ENCODE data around the gene HTR2C.
"Not testable (repeated sequence)": the region's sequence is repeated elsewhere in the genome, so short reads cannot be mapped to it uniquely, and the experiment has no call there.

The HTR2C gene

DNA sequence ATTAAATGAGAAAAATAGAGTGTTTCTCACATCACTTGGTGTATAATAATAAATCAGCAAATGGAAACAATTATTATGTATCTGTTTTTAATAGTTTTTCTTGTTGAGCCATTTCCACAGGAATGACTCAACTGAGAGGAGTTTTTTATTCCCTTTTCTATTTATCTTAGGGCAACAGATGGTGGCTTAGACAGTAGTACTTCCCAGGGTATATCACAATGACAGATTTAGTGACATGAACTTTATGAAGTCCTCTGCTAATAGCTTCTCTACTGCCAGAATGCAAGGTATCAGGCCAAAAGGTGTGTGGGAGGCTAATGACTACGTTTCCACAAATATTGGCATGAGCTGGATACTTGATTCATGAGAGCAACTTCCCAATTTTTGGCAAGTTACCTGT lies 126.7 kb downstream of the HTR2C start:
- DNase-seq (ENCODE audit: low spot score), result no peak

DNA sequence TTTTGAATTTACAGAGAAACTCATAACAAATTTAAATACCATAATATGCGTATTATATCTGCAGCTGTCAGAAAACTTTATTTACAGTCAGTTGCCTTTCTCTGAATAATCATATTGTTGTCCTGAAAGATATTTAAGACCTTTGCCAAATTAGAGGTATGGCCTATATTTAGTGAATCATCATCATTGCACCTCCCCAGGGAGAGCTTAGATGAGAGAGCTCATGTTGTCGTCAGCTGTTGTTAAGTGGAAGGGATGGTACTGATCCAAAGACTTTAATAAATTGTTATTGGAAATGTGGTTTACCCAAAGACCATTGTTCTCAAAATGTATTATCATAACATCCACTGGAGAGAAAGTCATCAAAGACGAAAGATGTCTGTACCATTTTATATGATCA lies 128.6 kb downstream of the HTR2C start:
- DNase-seq (ENCODE audit: low spot score), result no peak

DNA sequence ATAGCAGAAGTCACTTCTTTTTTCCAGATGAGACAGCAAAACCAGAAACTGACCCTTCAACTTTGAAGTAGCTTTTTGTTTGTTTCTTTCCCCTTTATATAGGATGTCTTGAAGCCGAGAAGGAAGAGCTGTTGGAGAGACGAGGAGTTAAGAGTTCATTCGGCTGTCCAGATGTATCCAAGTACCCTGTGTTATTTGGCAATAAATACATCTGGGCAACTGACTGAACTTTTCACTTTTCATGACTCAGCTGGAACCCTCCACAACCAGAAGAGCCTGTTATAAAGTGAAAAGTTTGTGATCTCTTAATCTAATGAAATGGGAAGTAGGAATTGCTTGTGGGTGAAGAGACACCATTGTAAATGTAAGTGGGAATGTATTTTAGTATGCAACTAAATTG lies 131.2 kb downstream of the HTR2C start:
- DNase-seq (ENCODE audit: low spot score), result no peak

DNA sequence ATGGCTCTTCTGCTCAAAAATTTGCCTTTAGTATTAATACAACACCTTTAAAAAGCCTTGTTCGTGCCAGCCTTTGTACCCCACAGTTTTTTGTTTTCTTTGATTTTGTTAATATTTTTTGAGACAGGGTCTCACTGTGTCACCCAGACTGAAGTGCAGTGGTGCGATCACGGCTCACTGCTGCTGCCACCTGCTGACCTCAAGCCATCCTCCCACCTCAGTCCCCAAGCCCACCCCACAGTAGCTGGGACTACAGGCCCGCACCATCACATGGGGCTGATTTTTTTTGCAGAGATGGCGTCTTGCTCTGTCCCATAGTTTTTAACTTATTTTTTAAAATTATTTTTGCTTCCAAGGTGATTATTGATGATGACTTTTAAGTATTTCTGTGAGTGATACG lies 134.0 kb downstream of the HTR2C start:
- DNase-seq (ENCODE audit: low spot score), result peak; percentile 24

DNA sequence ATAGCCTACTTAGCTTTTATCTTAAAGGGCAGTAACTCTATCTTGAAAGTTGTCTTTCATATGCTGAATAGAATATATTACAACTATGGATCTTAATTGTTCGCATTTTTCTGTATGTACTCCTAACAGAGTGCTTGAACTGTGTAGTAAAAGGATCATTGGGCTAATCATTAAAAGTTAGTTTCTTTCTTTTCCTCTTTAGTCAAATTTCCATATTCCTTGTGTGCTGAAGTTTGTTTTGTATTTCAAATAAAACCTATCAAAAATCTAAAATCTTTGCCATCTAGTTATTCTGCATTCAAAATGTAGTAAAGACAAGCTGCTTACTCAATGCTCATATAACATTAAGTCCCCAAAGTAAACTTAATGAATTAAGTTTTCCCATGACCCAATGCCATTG lies 182.7 kb downstream of the HTR2C start:
- DNase-seq (ENCODE audit: low spot score), result no peak

DNA sequence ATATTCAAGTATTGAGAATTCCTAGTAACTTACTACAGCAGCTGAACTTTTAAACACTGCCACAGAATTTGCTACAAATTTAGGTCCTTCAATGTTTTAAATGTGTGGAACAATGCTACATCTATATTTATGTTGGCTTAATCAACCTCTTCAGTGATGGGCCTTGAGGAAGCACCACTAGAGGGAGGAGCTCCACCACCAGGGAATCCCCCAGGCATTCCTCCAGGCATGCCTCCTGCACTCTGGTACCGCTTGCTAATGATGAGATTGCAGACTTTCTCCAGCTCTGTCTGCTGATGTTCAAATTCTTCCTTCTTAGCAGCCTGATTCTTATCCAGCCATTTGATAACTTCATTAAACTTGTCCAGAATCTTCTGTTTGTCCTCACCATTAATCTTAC lies 190.8 kb downstream of the HTR2C start:
- no peak for DNase-seq (ENCODE audit: low spot score)

DNA sequence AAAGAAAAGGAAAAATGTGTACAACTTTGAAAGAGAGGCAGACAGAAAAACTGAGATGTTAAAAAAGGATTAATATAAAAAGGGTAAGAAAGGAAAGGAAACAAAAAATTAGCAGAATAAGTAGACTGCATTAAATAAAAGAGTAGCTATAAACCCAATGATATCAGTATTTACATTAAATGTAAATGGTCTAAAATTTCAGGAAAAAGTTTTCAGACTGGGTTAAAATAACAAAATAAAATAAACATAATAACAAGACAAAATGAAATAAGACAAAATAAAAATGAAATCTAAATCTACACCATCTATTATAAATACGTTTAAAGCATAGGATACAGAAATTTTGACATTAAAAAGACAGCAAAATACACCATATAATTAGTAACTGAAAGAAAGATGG lies 199.0 kb downstream of the HTR2C start:
- DNase-seq (ENCODE audit: low spot score), result no peak

DNA sequence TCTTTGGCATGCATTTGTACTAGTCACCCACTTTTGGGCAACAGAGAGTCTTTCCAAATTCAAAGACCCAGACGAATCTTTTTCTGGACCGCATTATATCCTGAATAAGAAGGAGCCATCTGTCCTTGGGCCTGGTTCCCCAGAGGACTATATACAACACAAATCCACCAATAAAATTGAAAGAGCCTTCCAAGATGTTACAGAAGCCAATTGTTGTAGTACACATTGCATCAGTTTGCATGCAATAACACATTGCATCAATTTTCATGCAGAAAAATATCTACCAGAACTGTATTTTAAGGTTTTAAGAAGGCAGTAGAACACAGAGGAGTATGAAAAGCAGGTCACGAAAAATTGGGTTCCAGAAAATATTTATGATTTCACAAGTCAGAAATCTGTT lies 203.2 kb downstream of the HTR2C start:
- DNase-seq (ENCODE audit: low spot score), result no peak

DNA sequence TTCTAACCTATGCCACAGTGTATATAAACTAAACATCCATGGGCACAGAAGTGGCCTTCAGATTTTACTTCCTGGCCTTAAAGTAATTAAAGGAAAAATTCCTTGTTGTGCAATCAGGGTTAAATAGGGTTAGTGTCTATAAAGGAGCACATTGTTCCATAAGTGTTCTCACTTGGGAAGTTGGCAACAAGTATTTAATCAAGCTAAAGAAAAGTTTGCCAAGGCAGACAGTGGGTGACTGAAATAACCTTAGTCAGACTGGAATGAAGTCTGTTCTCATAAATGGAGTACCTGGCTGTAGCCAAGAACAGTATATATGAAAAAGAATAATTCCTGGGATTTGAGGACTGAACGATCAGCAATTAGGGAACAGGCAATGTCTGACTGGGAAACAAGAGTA lies 213.6 kb downstream of the HTR2C start:
- no peak for DNase-seq (ENCODE audit: low spot score)

DNA sequence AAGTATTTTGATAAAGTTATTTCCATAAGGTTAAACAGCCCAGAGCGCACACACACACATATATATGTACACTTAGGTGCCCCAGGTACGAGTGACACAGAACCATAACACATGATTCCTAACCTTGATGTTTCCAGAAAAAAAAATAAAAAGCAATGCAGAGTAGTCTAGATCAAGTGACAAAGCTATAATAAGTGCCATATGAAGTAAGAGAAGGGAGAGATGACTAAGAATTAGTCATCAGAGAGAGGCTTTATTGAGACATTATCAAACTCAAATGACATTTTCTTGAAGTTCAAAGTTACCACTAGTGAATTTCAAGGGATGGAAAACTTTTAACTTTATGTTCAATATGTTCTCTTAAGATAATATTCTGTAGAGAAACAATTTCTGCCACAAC lies 215.0 kb downstream of the HTR2C start:
- DNase-seq (ENCODE audit: low spot score), result no peak

DNA sequence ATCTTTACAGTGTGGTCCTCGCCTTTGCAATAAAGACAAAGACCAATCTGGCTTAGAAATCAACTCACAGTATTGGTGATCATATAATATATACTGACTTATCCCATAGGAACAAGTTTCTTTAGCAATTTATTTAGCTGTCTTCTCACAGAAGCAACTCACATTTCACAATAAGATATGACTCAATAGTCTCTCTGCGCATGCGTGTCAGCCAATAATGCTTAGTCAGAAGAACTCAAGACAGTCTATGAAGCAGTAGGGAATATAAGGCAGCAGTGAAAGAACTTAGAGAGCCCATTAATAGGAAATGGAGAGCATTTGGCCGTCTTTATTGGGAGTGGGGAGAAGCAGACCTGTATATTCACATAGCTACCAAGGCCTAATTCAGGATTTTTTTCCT lies 216.8 kb downstream of the HTR2C start:
- no peak for DNase-seq (ENCODE audit: low spot score)

DNA sequence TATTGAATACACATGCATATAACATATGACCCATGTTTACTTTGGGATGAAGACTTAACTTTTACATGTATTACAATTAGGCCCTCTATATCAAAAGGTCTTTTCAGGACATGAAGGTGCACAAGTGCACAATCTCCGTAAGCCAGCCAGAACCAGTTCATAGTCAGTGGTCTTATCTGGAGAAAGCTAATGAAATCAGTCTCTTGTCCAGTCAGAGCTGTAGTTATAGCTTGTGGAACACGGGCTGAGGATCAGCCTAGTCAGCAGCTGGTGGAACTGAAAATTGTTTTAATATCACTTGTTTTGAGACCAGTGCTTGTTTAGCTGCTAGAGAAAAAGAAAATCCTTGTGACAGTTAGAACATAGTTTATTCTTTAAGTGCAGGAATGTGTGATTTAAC lies 235.6 kb downstream of the HTR2C start:
- no peak for DNase-seq (ENCODE audit: low spot score)

DNA sequence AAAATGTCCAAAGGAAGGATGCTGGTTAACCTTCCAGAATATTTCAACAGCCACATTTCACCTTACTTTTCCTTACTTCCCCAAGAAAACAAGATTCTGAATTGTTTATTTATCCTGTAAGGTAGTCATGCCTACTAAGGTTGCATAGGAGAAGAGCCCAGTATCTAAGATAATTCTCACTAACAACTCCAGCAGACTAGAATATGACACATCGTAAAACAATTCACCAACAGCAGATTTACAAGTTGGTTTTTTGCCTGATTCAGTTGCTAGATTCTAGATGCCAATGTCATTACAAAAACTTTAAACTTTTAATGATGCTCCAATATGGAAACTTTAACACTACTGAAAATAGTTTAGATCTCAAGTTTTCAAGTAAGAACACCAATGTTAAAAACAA lies 257.2 kb downstream of the HTR2C start:
- no peak for DNase-seq (ENCODE audit: low spot score)

DNA sequence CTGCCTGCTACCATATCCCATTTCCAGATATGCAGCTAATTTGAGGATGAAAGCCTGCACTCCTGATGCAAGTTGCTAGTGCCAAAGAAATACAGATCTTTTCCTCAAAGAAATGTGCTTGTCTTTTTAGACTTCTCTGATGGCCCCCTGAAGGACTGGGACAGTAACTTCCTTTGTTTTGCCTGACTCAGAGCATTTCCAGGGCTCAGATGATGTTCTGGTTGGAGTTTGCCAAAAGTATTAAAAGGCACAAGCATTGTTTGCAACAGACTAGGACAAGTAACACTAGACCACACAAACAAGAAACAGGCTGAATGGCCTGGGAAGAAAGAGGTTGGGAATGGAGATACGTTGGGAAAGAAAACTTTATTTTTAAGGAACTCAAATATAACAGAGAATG lies 258.3 kb downstream of the HTR2C start:
- DNase-seq (ENCODE audit: low spot score), result no peak

DNA sequence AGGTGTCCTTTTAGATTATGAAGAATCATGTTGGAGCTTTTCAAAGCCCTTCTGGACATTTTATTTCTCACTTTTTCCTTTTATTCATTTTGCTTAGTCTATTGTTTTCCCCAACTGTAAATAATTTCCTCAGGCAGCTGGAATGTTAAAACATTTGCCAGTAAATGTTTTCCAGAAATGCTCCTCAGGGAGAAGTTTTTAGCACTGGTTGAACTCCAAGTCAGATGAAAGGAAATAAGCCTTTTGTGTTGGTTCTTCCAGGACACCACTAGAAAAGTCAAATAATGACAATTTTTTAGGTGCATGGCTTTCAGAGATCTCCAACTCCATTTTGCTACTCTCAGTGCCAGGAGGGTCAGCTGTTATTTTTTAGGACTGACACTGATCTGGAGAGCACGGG lies 305.6 kb downstream of the HTR2C start:
- no peak for DNase-seq (ENCODE audit: low spot score)

DNA sequence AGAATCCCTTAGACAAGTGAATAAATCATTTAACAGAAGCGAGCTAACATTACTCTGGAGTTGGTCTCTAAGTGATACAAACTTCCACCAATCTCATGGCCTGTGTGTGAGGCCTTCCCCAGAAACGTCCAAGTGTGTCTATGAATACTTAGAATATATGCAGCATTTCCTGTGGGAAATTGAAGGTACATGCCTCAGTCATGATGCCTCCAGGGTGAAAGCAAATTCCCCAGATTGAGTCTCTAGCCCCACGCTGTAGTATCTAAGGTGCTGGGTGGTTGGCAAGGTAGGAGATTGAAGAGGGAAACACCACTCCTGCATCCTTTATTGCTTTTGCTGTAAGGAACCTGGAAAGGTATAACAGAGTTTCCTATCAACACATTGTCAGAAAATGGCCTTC lies 319.7 kb downstream of the HTR2C start:
- no peak for DNase-seq (ENCODE audit: low spot score)

DNA sequence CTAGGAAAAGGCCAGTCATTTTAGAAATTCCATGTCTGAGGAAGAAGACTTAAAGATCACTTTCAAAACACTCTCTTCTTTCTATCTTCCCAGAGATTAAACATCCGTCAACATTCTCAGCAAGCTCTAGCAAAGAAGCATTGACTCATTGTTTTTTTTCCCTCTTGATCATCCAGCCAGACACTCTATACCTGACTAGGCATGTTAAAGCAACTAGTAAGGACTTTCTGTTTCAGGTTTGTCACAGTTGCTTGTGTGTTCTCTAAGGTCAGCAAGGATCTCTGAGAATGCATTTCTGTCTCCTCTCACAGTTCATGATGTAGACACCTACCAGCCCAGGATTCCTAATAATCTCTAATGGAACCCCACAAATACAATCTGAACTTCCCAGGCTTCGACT lies 321.4 kb downstream of the HTR2C start:
- no peak for DNase-seq (ENCODE audit: low spot score)

DNA sequence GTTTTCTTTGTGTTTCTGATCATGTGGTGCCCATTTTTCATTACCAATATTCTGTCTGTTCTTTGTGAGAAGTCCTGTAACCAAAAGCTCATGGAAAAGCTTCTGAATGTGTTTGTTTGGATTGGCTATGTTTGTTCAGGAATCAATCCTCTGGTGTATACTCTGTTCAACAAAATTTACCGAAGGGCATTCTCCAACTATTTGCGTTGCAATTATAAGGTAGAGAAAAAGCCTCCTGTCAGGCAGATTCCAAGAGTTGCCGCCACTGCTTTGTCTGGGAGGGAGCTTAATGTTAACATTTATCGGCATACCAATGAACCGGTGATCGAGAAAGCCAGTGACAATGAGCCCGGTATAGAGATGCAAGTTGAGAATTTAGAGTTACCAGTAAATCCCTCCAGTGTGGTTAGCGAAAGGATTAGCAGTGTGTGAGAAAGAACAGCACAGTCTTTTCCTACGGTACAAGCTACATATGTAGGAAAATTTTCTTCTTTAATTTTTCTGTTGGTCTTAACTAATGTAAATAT lies 323.2 kb downstream of the HTR2C start:
- no peak for DNase-seq (ENCODE audit: low spot score)

DNA sequence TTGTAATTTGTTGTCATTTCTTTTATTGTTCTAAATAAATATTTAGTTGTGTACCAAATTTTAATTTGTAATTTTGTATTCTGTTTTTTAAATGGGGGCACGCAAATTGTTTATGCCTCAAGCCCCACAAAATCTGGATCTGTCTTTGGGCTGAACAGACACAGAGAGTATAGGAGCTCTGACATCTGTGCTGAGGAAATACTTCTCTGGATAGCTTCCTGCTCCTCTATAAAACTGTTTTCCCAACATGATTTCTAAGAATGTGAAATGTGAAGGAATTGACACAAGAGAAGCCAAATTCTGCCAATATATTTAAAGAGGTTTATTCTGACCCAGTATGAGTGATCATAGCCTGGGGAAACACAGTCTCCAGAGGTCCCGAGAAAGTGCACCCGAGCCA lies 340.5 kb downstream of the HTR2C start:
- no peak for DNase-seq (ENCODE audit: low spot score)

DNA sequence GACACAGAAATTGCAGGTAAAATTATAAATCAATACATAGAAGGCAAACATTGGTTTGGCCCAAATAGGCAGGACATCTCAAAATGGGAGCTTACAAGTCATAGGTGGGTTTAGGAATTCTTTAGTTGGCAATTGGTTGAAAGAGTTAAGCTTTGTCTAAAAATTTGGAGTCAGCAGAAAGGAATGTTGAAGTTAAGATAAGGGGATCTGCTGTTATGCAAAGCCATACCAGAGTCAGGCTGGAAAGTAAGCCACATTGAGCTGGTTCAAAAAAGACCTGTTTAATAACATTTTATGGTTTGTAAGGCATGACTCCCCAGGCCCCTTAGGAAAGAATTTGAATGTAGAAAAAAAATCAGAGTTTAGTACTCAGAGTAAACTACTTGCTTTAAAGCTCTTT lies 341.0 kb downstream of the HTR2C start:
- no peak for DNase-seq (ENCODE audit: low spot score)

DNA sequence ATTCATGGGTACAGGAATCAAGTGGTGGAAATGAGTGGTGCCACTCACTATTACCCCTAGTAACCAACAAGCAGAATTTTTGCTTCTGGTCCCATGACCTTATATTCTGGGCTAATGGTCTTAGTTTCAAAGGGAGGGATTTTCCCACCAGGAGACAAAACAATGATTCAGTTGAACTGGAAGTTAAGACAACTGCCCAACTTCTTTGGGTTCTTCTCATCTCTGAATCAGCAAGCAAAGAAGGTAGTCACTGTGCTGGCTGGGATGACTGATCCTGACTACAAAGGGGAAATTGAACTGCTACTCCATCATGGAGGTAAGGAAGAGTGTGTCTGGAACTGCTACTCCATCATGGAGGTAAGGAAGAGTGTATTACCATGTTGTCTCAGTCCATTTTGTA lies 346.3 kb downstream of the HTR2C start:
- DNase-seq (ENCODE audit: low spot score), result no peak

DNA sequence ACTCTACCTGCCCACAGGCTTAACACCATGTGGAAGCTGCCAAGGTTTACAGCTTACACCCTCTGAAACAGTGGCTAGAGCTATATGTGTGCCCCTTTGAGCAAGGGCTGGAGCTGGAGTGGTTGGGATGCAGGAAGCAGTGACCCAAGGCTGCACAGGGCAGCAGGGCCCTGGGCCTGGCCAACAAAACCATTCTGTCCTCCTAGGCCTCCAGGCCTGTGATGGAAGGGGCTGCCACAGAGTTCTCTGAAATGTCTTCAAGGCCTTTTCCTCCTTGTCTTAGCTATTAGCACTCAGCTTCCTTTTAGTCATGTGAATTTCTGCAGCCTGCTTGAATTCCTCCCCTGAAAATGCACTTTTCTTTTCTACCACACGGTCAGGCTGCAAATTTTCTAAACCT lies 348.7 kb downstream of the HTR2C start:
- DNase-seq (ENCODE audit: low spot score), result no peak

DNA sequence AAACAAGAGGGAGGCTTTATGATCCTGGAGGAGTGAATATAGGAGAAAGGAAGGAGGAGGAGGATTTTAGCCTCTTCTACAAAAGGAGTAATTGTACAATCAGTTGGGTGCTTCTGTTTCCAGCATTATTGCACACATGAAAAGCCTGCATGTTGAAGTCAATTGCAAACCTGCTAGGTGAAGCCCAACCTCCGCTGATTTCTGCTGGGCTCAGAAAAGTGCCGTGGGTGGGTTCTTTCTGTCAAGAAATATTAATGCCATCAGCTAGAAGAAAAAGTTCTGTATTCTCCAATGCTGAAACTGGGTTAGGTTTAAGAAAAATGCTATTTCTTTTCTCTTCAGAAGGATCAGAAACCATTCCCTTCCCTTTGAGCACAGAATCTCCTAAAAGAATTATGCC lies 349.4 kb downstream of the HTR2C start:
- DNase-seq (ENCODE audit: low spot score), result not testable (repeated sequence)

DNA sequence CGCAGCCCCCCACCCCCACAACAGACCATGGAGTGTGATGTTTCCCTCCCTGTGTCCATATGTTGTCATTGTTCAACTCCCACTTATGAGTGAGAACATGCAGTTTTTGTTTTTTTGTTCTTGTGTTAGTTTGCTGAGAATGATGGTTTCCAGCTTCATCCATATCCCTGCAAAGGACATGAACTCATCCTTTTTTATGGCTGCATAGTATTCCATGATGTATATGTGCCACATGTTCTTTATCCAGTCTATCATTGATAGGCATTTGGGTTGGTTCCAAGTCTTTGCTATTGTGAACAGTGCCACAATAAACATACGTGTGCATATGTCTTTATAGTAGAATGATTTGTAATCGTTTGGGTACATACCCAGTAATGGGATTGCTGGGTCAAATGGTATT lies 353.2 kb downstream of the HTR2C start:
- not testable (repeated sequence) for DNase-seq (ENCODE audit: low spot score)

DNA sequence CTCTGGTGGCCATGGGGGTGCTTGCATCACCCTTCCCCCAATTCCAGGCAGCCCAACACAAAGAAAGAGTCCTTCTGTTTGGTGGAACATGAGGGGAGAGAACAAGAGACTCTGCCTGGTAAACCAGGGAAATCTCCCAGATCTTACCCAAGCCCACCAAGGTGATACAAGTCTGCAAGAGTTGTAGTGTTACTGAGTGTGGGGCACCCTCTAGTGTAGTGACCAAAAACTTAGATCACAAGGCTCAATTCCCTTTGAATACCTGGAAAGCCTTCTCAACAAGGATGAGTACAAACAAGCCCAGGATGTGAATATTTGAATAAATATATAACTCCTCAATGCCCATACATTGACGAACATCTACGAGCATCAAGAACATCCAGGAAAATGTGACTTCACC lies 368.8 kb downstream of the HTR2C start:
- no peak for DNase-seq (ENCODE audit: low spot score)
